KOPT-K1 (cell line): ENCODE data around the gene NPDC1.
"Not testable (repeated sequence)": the region's sequence is repeated elsewhere in the genome, so short reads cannot be mapped to it uniquely, and the experiment has no call there.

ENCODE experiments used
- H3K27ac ChIP-seq: fragments of 200-600 bp; sonication (generic); 2 replicates; pipeline ENCODE4 v1.5.1; 2016; ENCODE audit warnings: antibody characterized with exemption, mild to moderate bottlenecking, low read depth, low read length; ENCODE audit not compliant: poor library complexity, severe bottlenecking
- H3K36me3 ChIP-seq: fragments of 200-600 bp; sonication (generic); 2 replicates; pipeline ENCODE4 v1.5.1; 2017; ENCODE audit warnings: antibody characterized with exemption, mild to moderate bottlenecking, low read length, moderate library complexity; ENCODE audit not compliant: insufficient read depth
- H3K9me3 ChIP-seq: fragments of 200-600 bp; sonication (generic); 2 replicates; pipeline ENCODE4 v1.5.1; 2017; ENCODE audit warnings: antibody characterized with exemption, low read length, mild to moderate bottlenecking; ENCODE audit not compliant: insufficient read depth, poor library complexity, severe bottlenecking

The NPDC1 gene

DNA sequence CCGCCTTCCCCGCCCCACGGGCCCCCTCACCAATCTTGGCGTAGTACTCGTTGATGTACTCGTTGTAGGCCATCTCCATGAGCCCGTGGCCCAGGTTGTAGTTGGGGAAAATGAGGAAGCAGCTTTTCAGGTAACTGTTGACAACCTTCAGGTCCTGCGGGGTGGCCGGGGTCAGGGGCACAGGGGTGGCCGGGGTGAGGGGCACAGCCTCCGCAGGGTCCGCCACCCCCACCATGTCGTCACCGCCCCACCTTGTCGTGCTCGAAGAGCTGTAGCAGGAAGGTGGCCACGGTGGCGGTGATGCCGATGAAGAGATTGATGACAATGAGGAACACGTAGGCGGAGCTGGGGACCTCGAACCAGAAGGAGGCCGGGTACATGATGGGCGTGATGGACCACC lies 34.8 kb downstream of the NPDC1 start:
- Histone ChIP-seq H3K9me3 (no peaks in the 10 kb centered on the region), H3K36me3 (no peaks in the 10 kb centered on the region), H3K27ac (no peak overlapping the region)

DNA sequence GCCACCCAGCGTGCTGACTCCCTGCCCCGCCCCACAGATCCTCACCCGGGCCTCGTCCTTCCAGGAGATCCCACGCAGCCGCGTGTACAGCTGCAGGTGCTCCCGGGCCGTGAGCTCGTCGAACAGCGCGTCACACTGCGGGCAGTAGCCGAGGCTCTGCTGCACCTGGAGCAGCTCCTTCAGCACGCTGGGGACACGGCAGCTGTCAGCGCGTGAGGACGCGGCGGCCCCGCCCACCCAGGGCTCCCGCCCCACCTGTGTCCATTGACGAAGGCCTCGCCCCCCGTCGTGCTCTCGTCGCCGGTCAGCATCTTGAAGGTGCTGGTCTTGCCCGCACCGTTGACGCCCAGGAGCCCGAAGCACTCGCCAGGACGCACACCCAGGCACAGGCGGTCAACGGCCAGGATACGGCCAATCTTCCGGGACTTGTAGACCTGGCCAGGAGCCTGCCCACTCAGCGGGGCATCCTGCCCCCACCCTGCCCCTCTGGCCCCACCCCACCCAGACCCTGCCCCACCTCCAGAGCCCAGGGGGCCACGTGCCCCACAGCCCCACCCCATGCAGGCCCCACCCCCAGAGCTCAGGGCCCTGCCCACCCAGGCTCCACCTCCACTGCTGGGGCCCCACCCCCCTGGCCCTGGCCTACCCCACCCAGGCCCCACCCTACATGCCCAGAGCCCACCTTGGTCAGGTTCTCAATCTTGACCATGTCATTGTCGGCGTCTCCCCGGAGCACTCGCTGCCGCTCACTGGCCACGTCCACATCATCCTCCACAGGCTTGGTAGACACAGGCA lies 35.8 kb downstream of the NPDC1 start:
- Histone ChIP-seq H3K27ac (no peak overlapping the region), H3K36me3 (no peaks in the 10 kb centered on the region), H3K9me3 (no peaks in the 10 kb centered on the region)

GRCh38 chr9:137009217-137009616 lies 36.8 kb downstream of the NPDC1 start:
- Histone ChIP-seq H3K27ac (no peak overlapping the region), H3K9me3 (no peaks in the 10 kb centered on the region), H3K36me3 (no peaks in the 10 kb centered on the region)

GRCh38 chr9:137008312-137008711 lies 37.7 kb downstream of the NPDC1 start:
- no peaks in the 10 kb centered on the region for H3K36me3 ChIP-seq
- no peaks in the 10 kb centered on the region for H3K9me3 ChIP-seq
- H3K27ac ChIP-seq: no peak overlapping the region

- Histone ChIP-seq H3K36me3 (no peaks in the 10 kb centered on the region), H3K9me3 (no peaks in the 10 kb centered on the region), H3K27ac (no peak overlapping the region)
These were observed 38.1 kb downstream of the NPDC1 start for GRCh38 chr9:137007816-137008270.

GRCh38 chr9:137007108-137007815 lies 38.7 kb downstream of the NPDC1 start:
- Histone ChIP-seq H3K9me3 (no peaks in the 10 kb centered on the region), H3K27ac (no peak overlapping the region), H3K36me3 (no peaks in the 10 kb centered on the region)

DNA sequence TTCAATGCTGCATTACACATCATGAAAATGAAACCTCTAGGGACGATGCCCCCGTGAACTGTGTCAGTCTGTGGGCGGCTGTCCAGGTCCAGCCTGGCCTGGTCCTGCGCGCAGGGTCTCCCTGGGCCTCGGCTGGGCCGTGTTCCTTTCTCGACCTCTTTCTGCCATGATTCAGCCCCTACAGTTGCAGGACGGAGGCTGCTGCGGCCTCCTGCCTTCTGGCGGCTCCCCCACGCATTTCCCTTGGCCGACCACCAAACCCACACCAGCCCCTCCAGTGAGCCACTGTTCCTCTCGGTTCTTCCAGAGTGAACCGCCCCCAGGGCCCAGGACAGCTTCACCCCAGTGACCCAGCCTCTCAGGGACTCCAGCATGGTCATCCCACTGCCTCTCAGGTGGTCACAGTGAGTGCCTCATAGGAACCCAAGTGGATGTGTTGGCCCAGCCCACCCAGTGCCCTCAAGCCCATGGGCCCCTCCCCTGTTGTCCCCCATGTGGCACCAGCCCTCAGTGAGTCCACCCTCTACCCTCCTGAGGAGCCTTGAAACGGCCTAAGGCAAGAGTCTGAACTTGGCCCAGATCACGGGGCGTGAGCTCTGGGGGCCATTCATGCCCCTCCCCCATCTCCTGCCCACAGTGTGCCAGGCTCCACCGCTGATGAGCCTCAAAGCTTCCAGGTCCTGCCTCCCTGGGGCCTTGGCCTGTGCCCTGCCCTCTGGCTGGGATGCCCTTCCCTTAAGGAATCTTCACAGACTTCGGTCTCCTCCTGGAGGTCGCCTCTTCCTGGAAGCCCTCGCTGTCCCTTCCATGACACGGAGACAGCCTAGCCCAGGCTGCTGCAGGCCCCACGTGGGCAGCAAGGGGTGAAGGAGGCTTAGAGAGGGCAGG lies 39.6 kb downstream of the NPDC1 start:
- H3K27ac ChIP-seq: no peak overlapping the region

GRCh38 chr9:137004285-137004684 lies 41.7 kb downstream of the NPDC1 start:
- not testable (repeated sequence) for H3K27ac ChIP-seq, H3K9me3 ChIP-seq, H3K36me3 ChIP-seq

More for the DNA sequence above, 39.6 kb downstream of the NPDC1 start:
- no peaks in the 10 kb centered on the region for H3K9me3 ChIP-seq
- no peaks in the 10 kb centered on the region for H3K36me3 ChIP-seq

- H3K27ac ChIP-seq: no peak overlapping the region
- H3K9me3 ChIP-seq: no peaks in the 10 kb centered on the region
- no peaks in the 10 kb centered on the region for H3K36me3 ChIP-seq
These were observed 43.3 kb downstream of the NPDC1 start for GRCh38 chr9:137002646-137003041.

GRCh38 chr9:137001857-137002645 lies 43.9 kb downstream of the NPDC1 start:
- Histone ChIP-seq H3K9me3 (no peaks in the 10 kb centered on the region), H3K27ac (no peak overlapping the region), H3K36me3 (no peaks in the 10 kb centered on the region)

- Histone ChIP-seq H3K9me3 (no peaks in the 10 kb centered on the region), H3K36me3 (no peaks in the 10 kb centered on the region), H3K27ac (no peak overlapping the region)
These were observed 45.6 kb downstream of the NPDC1 start for GRCh38 chr9:137000177-137000930.

DNA sequence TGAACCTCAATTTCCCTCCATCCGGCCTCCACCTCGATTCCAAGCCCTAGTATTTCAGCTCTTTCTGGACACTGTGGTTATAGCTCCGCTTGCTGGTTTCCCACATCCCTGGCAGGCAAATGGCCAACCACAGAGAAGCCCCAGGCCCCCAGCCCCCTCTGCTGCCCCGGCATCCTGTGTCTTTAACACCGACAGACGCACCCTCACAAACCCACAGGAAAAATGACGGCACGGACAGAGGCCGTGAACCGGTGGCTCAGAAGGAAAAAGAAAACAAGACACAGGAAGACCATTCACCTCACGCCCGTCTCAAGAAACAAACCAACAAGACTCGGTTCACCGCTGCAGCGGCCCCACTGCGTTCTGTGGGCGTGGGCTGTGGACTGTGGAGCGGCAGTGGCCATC lies 48.1 kb downstream of the NPDC1 start:
- H3K9me3 ChIP-seq: no peaks in the 10 kb centered on the region

DNA sequence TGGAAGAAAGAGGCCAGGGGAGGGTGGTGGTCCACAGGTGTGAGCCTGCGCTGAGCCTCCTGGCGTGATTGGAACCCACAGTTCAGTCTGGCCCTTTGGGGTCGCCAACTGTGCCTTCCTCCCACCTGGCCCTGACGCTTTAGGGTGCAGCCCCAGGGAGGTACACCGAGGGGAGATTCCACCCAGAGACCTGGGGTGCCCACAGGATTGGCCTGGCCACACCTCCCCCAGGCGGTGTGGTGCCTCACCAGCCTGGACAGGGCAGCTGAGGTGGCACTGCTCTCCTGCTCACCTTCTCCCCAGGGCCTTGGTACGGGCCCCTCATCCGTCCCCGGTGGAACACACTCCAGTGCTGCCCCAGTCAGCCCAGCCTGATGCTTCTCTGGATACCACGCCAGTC lies 48.6 kb downstream of the NPDC1 start:
- Histone ChIP-seq H3K9me3 (no peaks in the 10 kb centered on the region), H3K36me3 (peaks cover 13% of the 10 kb centered on the region; the same call in 1 of the 2 replicates), H3K27ac (no peak overlapping the region)

More for the DNA sequence above, 48.1 kb downstream of the NPDC1 start:
- Histone ChIP-seq H3K36me3 (peaks cover 13% of the 10 kb centered on the region; the same call in 1 of the 2 replicates), H3K27ac (no peak overlapping the region)
